GM19324 (cell line): ENCODE data around the gene USP13.

ENCODE experiments used
- ATAC-seq: cut with Tn5 transposase; IDR thresholded peaks from one replicate; pipeline ENCODE4 v1.9.1; 2021; ENCODE audit warnings: mild to moderate bottlenecking, moderate library complexity; ENCODE audit not compliant: unreplicated experiment, low FRiP score

The USP13 gene

DNA sequence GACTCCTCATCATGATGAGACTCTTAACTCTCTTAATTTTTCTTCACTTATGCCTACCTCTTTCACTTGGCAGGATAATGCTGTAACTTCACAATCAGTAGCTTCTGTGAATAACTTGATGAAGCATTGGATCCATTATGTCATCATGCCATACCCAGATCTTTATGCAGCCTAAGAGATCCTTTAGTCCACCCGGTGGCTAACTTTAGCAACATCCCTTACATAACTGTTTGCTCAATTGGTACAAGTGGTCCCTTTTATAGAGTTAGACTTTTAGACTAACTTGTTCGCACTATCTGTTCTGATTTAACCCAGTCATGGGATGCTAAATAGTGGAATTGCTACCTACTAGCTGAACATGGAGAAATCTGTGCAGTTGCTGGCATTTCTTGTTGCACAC lies 184.5 kb downstream of the USP13 start:
- ATAC-seq: no peak
